Ecto neural progenitor cell (in vitro differentiated cells): Measurements from ENCODE around the gene SFSWAP.
A peak's percentile ranks its signal among the peaks of the same experiment; 100 is the strongest.

Experiments
- DNase-seq: peaks from one replicate; pipeline ENCODE4 v3.0.0-alpha.2; 2018; ENCODE audit warnings: low spot score

The SFSWAP gene

GRCh38 chr12:131817241-131817640 is 106.4 kb downstream of the SFSWAP start:
- DNase-seq, result no peak

- no peak for DNase-seq
Observed at GRCh38 chr12:131818821-131819585, 108.1 kb downstream of the SFSWAP start.

- DNase-seq, result no peak
Observed at GRCh38 chr12:131824450-131824849, 113.6 kb downstream of the SFSWAP start.

- no peak for DNase-seq
Observed at GRCh38 chr12:131825146-131825892, 114.4 kb downstream of the SFSWAP start.

- peak; percentile 52 for DNase-seq
Observed at GRCh38 chr12:131826097-131826928, 115.4 kb downstream of the SFSWAP start.

- DNase-seq, result peak; percentile 84
Observed at GRCh38 chr12:131827961-131828534, 117.2 kb downstream of the SFSWAP start, which contains the start of gene MMP17. TSS of gene MMP17 (plus strand) at chr12:131828393. CDS start at chr12:131828495, 102 bp downstream.

GRCh38 chr12:131828671-131829355 is 117.9 kb downstream of the SFSWAP start:
- DNase-seq, result peak; percentile 74

GRCh38 chr12:131829356-131829747 is 118.5 kb downstream of the SFSWAP start:
- DNase-seq, result no peak

GRCh38 chr12:131829791-131830334 is 119.0 kb downstream of the SFSWAP start:
- DNase-seq, result peak; percentile 70

- peak; percentile 92 for DNase-seq
Observed at GRCh38 chr12:131830335-131830913, 119.5 kb downstream of the SFSWAP start.

- peak; percentile 74 for DNase-seq
Observed at GRCh38 chr12:131830914-131831571, 120.2 kb downstream of the SFSWAP start.

- DNase-seq, result peak; percentile 51
Observed at GRCh38 chr12:131831635-131832041, 120.7 kb downstream of the SFSWAP start.

- DNase-seq, result no peak
Observed at GRCh38 chr12:131832321-131833231, 121.7 kb downstream of the SFSWAP start.

GRCh38 chr12:131833288-131833895 is 122.5 kb downstream of the SFSWAP start:
- DNase-seq, result no peak

GRCh38 chr12:131833896-131834641 is 123.2 kb downstream of the SFSWAP start:
- DNase-seq, result no peak

- no peak for DNase-seq
Observed at GRCh38 chr12:131834798-131835615, 124.1 kb downstream of the SFSWAP start.

- no peak for DNase-seq
Observed at GRCh38 chr12:131835616-131836171, 124.8 kb downstream of the SFSWAP start.
